SU-DHL-6 (cell line): ENCODE results near the gene TMEM117.

Source experiments
- H2AFZ ChIP-seq: fragments of 200-600 bp; sonication (generic); 2 replicates; pipeline ENCODE4 v1.6.1; 2014; ENCODE audit warnings: low read depth, mild to moderate bottlenecking, moderate library complexity, mixed read lengths, antibody characterized with exemption, low read length; ENCODE audit not compliant: severe bottlenecking
- H3F3A ChIP-seq: fragments of 200-600 bp; shearing (Covaris generic); 2 replicates; pipeline ENCODE4 v1.6.0; 2016; ENCODE audit warnings: antibody characterized with exemption, mild to moderate bottlenecking; ENCODE audit not compliant: insufficient read depth
- H3K27ac ChIP-seq: fragments of 200-600 bp; sonication (generic); 2 replicates; pipeline ENCODE4 v1.5.1; 2016; ENCODE audit warnings: low read depth, mild to moderate bottlenecking, low read length, moderate library complexity, mixed read lengths
- H3K27me3 ChIP-seq: fragments of 200-600 bp; sonication (generic), shearing (Covaris generic); 2 replicates; pipeline ENCODE4 v1.6.0; 2014; ENCODE audit warnings: mild to moderate bottlenecking, low read length
- H3K36me3 ChIP-seq: fragments of 200-600 bp; sonication (generic); 2 replicates; pipeline ENCODE4 v1.6.1; 2014; ENCODE audit warnings: mild to moderate bottlenecking, low read length, mixed read lengths
- H3K4me2 ChIP-seq: fragments of 300-600, 200-600 bp; shearing (Covaris generic), sonication (generic); 2 replicates; pipeline ENCODE4 v1.6.0; 2014; ENCODE audit warnings: low read length, low read depth, mild to moderate bottlenecking; ENCODE audit not compliant: poor library complexity, severe bottlenecking
- H3K4me3 ChIP-seq: fragments of 200-600 bp; sonication (generic); 2 replicates; pipeline ENCODE4 v1.5.1; 2014; ENCODE audit warnings: antibody characterized with exemption, low read length, mild to moderate bottlenecking, mixed read lengths; ENCODE audit not compliant: insufficient read depth, poor library complexity, severe bottlenecking
- H3K79me2 ChIP-seq: fragments of 200-600 bp; sonication (generic); 2 replicates; pipeline ENCODE4 v1.6.1; 2014; ENCODE audit warnings: mild to moderate bottlenecking, low read length, moderate library complexity; ENCODE audit not compliant: insufficient read depth
- H3K9ac ChIP-seq: fragments of 200-600 bp; sonication (generic); 2 replicates; pipeline ENCODE4 v1.7.0; 2014; ENCODE audit warnings: mild to moderate bottlenecking, low read length
- H3K9me2 ChIP-seq: fragments of 200-600 bp; sonication (generic); replicated peaks from 2 replicates; pipeline ENCODE4 v1.6.1; 2014; ENCODE audit warnings: low read length; ENCODE audit not compliant: insufficient read depth
- H3K9me3 ChIP-seq: fragments of 200-600 bp; sonication (generic); 2 replicates; pipeline ENCODE4 v1.6.1; 2014; ENCODE audit warnings: low read length, mixed read lengths; ENCODE audit not compliant: insufficient read depth
- H4K20me1 ChIP-seq: fragments of 200-600 bp; sonication (generic); 2 replicates; pipeline ENCODE4 v1.6.1; 2014; ENCODE audit warnings: low read depth, mild to moderate bottlenecking, antibody characterized with exemption, low read length, moderate library complexity, mixed read lengths
- EZH2phosphoT487 ChIP-seq: fragments of 200-600 bp; sonication (generic), shearing (Covaris generic); conservative IDR thresholded peaks from 2 replicates; pipeline ENCODE4 v1.6.1; 2018; ENCODE audit warnings: mild to moderate bottlenecking, antibody characterized with exemption, low read length, moderate library complexity, mixed read lengths
- TF ChIP-seq, protein P1 (sequence below): fragments of 200-600 bp; sonication (generic); IDR thresholded peaks from one replicate; pipeline ENCODE4 v1.5.1; 2017; ENCODE audit warnings: antibody characterized with exemption, mild to moderate bottlenecking, low read length, moderate library complexity; ENCODE audit not compliant: insufficient read depth, poor library complexity, severe bottlenecking

TMEM117 gene

DNA sequence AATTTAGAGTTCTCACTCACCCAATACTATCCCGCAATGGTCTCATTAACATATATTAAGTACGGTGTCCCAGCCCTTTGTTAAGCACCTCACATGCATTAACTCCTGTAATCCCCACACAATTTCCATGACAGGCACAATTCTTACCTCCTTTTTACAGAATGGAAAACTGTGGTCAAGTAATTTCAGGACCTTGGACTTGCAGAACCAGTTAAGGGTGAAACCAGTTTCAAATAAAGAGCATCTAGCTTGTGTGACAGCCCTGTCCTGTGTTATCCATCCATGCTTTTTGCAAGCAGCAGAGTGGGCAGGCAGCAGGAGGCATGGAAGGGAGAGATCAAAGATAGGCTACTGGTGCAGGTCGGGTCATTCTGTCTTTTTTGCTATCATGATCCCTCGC, 569.4 kb downstream of the TMEM117 start:
- no peaks in the 10 kb centered on the region for H3K79me2 ChIP-seq
- TF ChIP-seq EZH2phosphoT487: no peak
- TF ChIP-seq, protein P1, sequence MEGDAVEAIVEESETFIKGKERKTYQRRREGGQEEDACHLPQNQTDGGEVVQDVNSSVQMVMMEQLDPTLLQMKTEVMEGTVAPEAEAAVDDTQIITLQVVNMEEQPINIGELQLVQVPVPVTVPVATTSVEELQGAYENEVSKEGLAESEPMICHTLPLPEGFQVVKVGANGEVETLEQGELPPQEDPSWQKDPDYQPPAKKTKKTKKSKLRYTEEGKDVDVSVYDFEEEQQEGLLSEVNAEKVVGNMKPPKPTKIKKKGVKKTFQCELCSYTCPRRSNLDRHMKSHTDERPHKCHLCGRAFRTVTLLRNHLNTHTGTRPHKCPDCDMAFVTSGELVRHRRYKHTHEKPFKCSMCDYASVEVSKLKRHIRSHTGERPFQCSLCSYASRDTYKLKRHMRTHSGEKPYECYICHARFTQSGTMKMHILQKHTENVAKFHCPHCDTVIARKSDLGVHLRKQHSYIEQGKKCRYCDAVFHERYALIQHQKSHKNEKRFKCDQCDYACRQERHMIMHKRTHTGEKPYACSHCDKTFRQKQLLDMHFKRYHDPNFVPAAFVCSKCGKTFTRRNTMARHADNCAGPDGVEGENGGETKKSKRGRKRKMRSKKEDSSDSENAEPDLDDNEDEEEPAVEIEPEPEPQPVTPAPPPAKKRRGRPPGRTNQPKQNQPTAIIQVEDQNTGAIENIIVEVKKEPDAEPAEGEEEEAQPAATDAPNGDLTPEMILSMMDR: no peak
- no peaks in the 10 kb centered on the region for H3K27me3 ChIP-seq
- no peaks in the 10 kb centered on the region for H3K36me3 ChIP-seq
- no peaks in the 10 kb centered on the region for H3K9me2 ChIP-seq
- H3K4me2 ChIP-seq: no peak overlapping the region
- no peak overlapping the region for H2AFZ ChIP-seq
- no peaks in the 10 kb centered on the region for H4K20me1 ChIP-seq
- H3K9ac ChIP-seq: no peak overlapping the region
- H3K4me3 ChIP-seq: no peak overlapping the region
- no peaks in the 10 kb centered on the region for H3F3A ChIP-seq
- H3K9me3 ChIP-seq: no peaks in the 10 kb centered on the region
- H3K27ac ChIP-seq: no peak overlapping the region

DNA sequence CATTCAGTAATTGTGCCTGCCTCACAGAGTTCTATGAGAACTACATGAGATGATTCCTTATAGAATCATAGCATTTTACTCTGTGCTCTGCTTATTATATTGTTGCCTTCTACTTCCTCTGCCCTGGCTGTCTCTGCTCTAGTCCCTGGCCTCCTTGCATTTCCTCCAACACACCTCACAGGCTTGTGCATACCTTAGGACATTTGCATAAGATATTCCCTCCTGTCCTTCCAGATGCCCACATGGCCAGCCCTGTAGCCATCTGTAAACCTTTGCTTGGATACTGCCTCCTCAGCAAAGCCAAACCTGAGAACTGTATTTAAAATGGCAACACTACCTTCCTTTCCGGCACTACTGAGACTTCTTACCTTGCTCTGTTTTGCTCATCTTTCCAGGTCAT, 586.7 kb downstream of the TMEM117 start:
- H3K27ac ChIP-seq: no peak overlapping the region
- no peaks in the 10 kb centered on the region for H3F3A ChIP-seq
- H3K27me3 ChIP-seq: no peaks in the 10 kb centered on the region
- no peak overlapping the region for H3K4me3 ChIP-seq
- H2AFZ ChIP-seq: no peak overlapping the region
- no peak overlapping the region for H3K4me2 ChIP-seq
- H3K36me3 ChIP-seq: no peaks in the 10 kb centered on the region
- no peaks in the 10 kb centered on the region for H4K20me1 ChIP-seq
- no peaks in the 10 kb centered on the region for H3K9me3 ChIP-seq
- TF ChIP-seq EZH2phosphoT487: no peak
- TF ChIP-seq, protein P1: no peak
- H3K9me2 ChIP-seq: no peaks in the 10 kb centered on the region
- H3K79me2 ChIP-seq: no peaks in the 10 kb centered on the region
- no peak overlapping the region for H3K9ac ChIP-seq

DNA sequence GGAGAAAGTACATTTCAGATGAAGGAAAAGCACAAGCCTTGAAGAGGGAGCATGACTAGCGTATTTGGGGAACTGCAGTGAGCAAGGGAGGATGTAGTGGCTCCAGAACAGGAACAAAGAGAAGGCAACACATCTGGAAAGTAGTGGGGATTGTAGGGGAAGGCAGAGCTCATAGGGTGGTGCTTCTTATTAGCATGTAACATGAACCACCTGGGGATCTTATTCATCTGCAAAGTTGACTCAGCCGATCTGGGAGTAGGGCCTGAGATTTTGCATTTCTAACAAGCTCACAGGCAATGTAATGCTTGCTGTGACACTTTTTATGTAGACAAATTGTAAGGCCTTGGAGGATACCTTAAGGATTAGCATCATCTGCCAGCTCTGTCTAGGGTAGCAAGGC, 592.9 kb downstream of the TMEM117 start:
- no peak overlapping the region for H3K9ac ChIP-seq
- no peak overlapping the region for H3K4me3 ChIP-seq
- no peaks in the 10 kb centered on the region for H3F3A ChIP-seq
- no peak overlapping the region for H3K4me2 ChIP-seq
- H3K9me3 ChIP-seq: no peaks in the 10 kb centered on the region
- no peaks in the 10 kb centered on the region for H4K20me1 ChIP-seq
- no peaks in the 10 kb centered on the region for H3K36me3 ChIP-seq
- H3K79me2 ChIP-seq: no peaks in the 10 kb centered on the region
- H3K9me2 ChIP-seq: no peaks in the 10 kb centered on the region
- no peak overlapping the region for H2AFZ ChIP-seq
- H3K27me3 ChIP-seq: no peaks in the 10 kb centered on the region
- TF ChIP-seq EZH2phosphoT487: no peak
- TF ChIP-seq, protein P1: no peak
- H3K27ac ChIP-seq: no peak overlapping the region
